ENCODE results near the gene GPR157.

GPR157 gene

GRCh38 chr1:9081473-9081872 is 47.4 kb downstream of the GPR157 start:
- no peak overlapping the region for H3K4me3 ChIP-seq (ENCODE audit: low read length)
- TF ChIP-seq, protein P1, sequence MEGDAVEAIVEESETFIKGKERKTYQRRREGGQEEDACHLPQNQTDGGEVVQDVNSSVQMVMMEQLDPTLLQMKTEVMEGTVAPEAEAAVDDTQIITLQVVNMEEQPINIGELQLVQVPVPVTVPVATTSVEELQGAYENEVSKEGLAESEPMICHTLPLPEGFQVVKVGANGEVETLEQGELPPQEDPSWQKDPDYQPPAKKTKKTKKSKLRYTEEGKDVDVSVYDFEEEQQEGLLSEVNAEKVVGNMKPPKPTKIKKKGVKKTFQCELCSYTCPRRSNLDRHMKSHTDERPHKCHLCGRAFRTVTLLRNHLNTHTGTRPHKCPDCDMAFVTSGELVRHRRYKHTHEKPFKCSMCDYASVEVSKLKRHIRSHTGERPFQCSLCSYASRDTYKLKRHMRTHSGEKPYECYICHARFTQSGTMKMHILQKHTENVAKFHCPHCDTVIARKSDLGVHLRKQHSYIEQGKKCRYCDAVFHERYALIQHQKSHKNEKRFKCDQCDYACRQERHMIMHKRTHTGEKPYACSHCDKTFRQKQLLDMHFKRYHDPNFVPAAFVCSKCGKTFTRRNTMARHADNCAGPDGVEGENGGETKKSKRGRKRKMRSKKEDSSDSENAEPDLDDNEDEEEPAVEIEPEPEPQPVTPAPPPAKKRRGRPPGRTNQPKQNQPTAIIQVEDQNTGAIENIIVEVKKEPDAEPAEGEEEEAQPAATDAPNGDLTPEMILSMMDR (IDR thresholded peaks at IDR 0.05; ENCODE audit: low read depth, low read length): no peak
- TF ChIP-seq EZH2phosphoT487 (IDR thresholded peaks at IDR 0.05; ENCODE audit: low read depth): no peak
- no peak overlapping the region for H3K9ac ChIP-seq (ENCODE audit: low read length)
- peaks cover 5% of the 10 kb centered on the region; the same call in 1 of the 2 replicates for H3K9me3 ChIP-seq (ENCODE audit: insufficient read depth, low read length)
- H3K4me2 ChIP-seq (ENCODE audit: low read length): no peak overlapping the region
- H3K27ac ChIP-seq (ENCODE audit: low read length): no peak overlapping the region
- H2AFZ ChIP-seq (ENCODE audit: low read depth, low read length): no peak overlapping the region
- no peaks in the 10 kb centered on the region for H4K20me1 ChIP-seq (ENCODE audit: insufficient read depth, low read length)
- H3K79me2 ChIP-seq (ENCODE audit: low read length): no peaks in the 10 kb centered on the region
- H3K27me3 ChIP-seq (ENCODE audit: low read depth, low read length): peaks cover 21% of the 10 kb centered on the region
- H3K36me3 ChIP-seq (replicated peaks; ENCODE audit: low read depth, low read length): no peaks in the 10 kb centered on the region
- peaks cover 13% of the 10 kb centered on the region for H3K4me1 ChIP-seq (ENCODE audit: low read length)

DNA sequence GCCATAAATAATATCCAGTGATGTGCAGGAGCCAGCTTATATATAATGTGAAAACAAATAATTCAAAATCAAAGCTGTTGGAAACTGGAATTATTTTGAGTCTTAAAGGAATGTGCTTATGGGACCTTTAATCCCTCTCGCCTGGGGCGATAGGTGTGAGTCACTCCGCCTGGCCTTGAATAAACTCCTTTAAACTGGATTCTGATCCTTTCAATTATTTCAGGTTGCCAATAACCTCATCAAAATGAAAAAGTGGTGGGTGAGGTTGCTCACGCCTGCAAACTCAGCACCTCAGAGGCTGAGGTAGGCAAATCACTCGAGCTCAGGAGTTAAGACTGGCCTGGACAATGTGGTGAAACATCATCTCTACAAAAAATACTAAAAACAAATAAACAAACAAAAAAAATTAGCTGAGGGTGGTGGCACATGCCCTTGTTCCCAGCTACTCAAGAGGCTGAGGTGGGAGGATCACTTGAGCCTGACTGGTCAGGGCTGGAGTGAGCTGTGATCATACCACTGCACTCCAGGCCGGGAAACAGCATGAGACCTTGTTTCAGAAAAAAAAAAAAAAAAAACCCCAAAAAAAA is 48.1 kb downstream of the GPR157 start:
- Histone ChIP-seq H4K20me1 (ENCODE audit: insufficient read depth, low read length) (no peaks in the 10 kb centered on the region), H3K9me3 (ENCODE audit: insufficient read depth, low read length) (peaks cover 5% of the 10 kb centered on the region; the same call in 1 of the 2 replicates), H3K4me2 (ENCODE audit: low read length) (no peak overlapping the region), H3K79me2 (ENCODE audit: low read length) (no peaks in the 10 kb centered on the region), H3K9ac (ENCODE audit: low read length) (no peak overlapping the region), H3K27me3 (ENCODE audit: low read depth, low read length) (peaks cover 21% of the 10 kb centered on the region), H3K4me3 (ENCODE audit: low read length) (no peak overlapping the region), H3K27ac (ENCODE audit: low read length) (no peak overlapping the region), H3K36me3 (replicated peaks; ENCODE audit: low read depth, low read length) (no peaks in the 10 kb centered on the region), H2AFZ (ENCODE audit: low read depth, low read length) (no peak overlapping the region), H3K4me1 (ENCODE audit: low read length) (peaks cover 20% of the 10 kb centered on the region)
- TF ChIP-seq, protein P1 (IDR thresholded peaks at IDR 0.05; ENCODE audit: low read depth, low read length): no peak
- no peak for TF ChIP-seq EZH2phosphoT487 (IDR thresholded peaks at IDR 0.05; ENCODE audit: low read depth)

- H3K79me2 ChIP-seq (ENCODE audit: low read length): no peaks in the 10 kb centered on the region
- H4K20me1 ChIP-seq (ENCODE audit: insufficient read depth, low read length): no peaks in the 10 kb centered on the region
- no peak overlapping the region for H2AFZ ChIP-seq (ENCODE audit: low read depth, low read length)
- TF ChIP-seq, protein P1 (IDR thresholded peaks at IDR 0.05; ENCODE audit: low read depth, low read length): no peak
- no peak for TF ChIP-seq EZH2phosphoT487 (IDR thresholded peaks at IDR 0.05; ENCODE audit: low read depth)
- H3K36me3 ChIP-seq (replicated peaks; ENCODE audit: low read depth, low read length): no peaks in the 10 kb centered on the region
- H3K27me3 ChIP-seq (ENCODE audit: low read depth, low read length): peaks cover 21% of the 10 kb centered on the region
- no peak overlapping the region for H3K27ac ChIP-seq (ENCODE audit: low read length)
- H3K4me2 ChIP-seq (ENCODE audit: low read length): no peak overlapping the region
- no peak overlapping the region for H3K4me3 ChIP-seq (ENCODE audit: low read length)
- H3K9me3 ChIP-seq (ENCODE audit: insufficient read depth, low read length): peaks cover 5% of the 10 kb centered on the region; the same call in 1 of the 2 replicates
- peaks cover 25% of the 10 kb centered on the region for H3K4me1 ChIP-seq (ENCODE audit: low read length)
- H3K9ac ChIP-seq (ENCODE audit: low read length): no peak overlapping the region
Observed at GRCh38 chr1:9079988-9080704, 48.8 kb downstream of the GPR157 start.

- Histone ChIP-seq H2AFZ (ENCODE audit: low read depth, low read length) (no peak overlapping the region), H3K9ac (ENCODE audit: low read length) (no peak overlapping the region), H3K27me3 (ENCODE audit: low read depth, low read length) (peaks cover 21% of the 10 kb centered on the region), H3K4me3 (ENCODE audit: low read length) (no peak overlapping the region), H4K20me1 (ENCODE audit: insufficient read depth, low read length) (no peaks in the 10 kb centered on the region), H3K9me3 (ENCODE audit: insufficient read depth, low read length) (peaks cover 5% of the 10 kb centered on the region; the same call in 1 of the 2 replicates), H3K4me2 (ENCODE audit: low read length) (no peak overlapping the region), H3K4me1 (ENCODE audit: low read length) (peaks cover 31% of the 10 kb centered on the region), H3K27ac (ENCODE audit: low read length) (no peak overlapping the region), H3K79me2 (ENCODE audit: low read length) (no peaks in the 10 kb centered on the region), H3K36me3 (replicated peaks; ENCODE audit: low read depth, low read length) (no peaks in the 10 kb centered on the region)
- TF ChIP-seq EZH2phosphoT487 (IDR thresholded peaks at IDR 0.05; ENCODE audit: low read depth): no peak
- TF ChIP-seq, protein P1 (IDR thresholded peaks at IDR 0.05; ENCODE audit: low read depth, low read length): no peak
Observed at GRCh38 chr1:9078752-9079500, 50.0 kb downstream of the GPR157 start.
